Measurements from ENCODE around the gene KRT37.
A peak's percentile ranks its signal among the peaks of the same experiment; 100 is the strongest.
"Not testable (repeated sequence)": the region's sequence is repeated elsewhere in the genome, so short reads cannot be mapped to it uniquely, and the experiment has no call there.

Gene KRT37

GRCh38 chr17:41415833-41416335 is 8.5 kb downstream of the KRT37 start:
- in situ Hi-C loops (cut with HindIII; ENCODE audit: low pct_ligation_motif_present, low pct_unique_long_range_greater_than_20kb, low sequenced_read_pairs), result no loop called here

GRCh38 chr17:41415411-41415810 is 9.0 kb downstream of the KRT37 start:
- no peak for DNase-seq
- in situ Hi-C loops (cut with HindIII; ENCODE audit: low pct_ligation_motif_present, low pct_unique_long_range_greater_than_20kb, low sequenced_read_pairs), result no loop called here

More at GRCh38 chr17:41415833-41416335, 8.5 kb downstream of the KRT37 start:
- DNase-seq, result peak; percentile 61

GRCh38 chr17:41413982-41414381 is 10.4 kb downstream of the KRT37 start:
- DNase-seq, result peak; percentile 15
- in situ Hi-C loops (cut with HindIII; ENCODE audit: low pct_ligation_motif_present, low pct_unique_long_range_greater_than_20kb, low sequenced_read_pairs), result no loop called here

- in situ Hi-C loops (cut with HindIII; ENCODE audit: low pct_ligation_motif_present, low pct_unique_long_range_greater_than_20kb, low sequenced_read_pairs), result no loop called here
- DNase-seq, result no peak
These were observed 10.9 kb downstream of the KRT37 start for GRCh38 chr17:41413353-41413957.

- DNase-seq, result no peak
- in situ Hi-C loops (cut with HindIII; ENCODE audit: low pct_ligation_motif_present, low pct_unique_long_range_greater_than_20kb, low sequenced_read_pairs), result no loop called here
These were observed 13.1 kb downstream of the KRT37 start for GRCh38 chr17:41411072-41411840.

- in situ Hi-C loops (cut with HindIII; ENCODE audit: low pct_ligation_motif_present, low pct_unique_long_range_greater_than_20kb, low sequenced_read_pairs), result no loop called here
- DNase-seq, result no peak
These were observed 17.2 kb downstream of the KRT37 start for GRCh38 chr17:41407226-41407625.

GRCh38 chr17:41406205-41406604 is 18.2 kb downstream of the KRT37 start:
- DNase-seq, result no peak
- in situ Hi-C loops (cut with HindIII; ENCODE audit: low pct_ligation_motif_present, low pct_unique_long_range_greater_than_20kb, low sequenced_read_pairs), result no loop called here

- peak; percentile 86 for DNase-seq
These were observed 20.2 kb downstream of the KRT37 start for GRCh38 chr17:41404024-41404671.

GRCh38 chr17:41403404-41404023 is 20.9 kb downstream of the KRT37 start:
- in situ Hi-C loops (cut with HindIII; ENCODE audit: low pct_ligation_motif_present, low pct_unique_long_range_greater_than_20kb, low sequenced_read_pairs), result no loop called here
- DNase-seq, result no peak

More at GRCh38 chr17:41404024-41404671, 20.2 kb downstream of the KRT37 start:
- in situ Hi-C loops (cut with HindIII; ENCODE audit: low pct_ligation_motif_present, low pct_unique_long_range_greater_than_20kb, low sequenced_read_pairs), result no loop called here

- no peak for DNase-seq
- in situ Hi-C loops (cut with HindIII; ENCODE audit: low pct_ligation_motif_present, low pct_unique_long_range_greater_than_20kb, low sequenced_read_pairs), result no loop called here
These were observed 22.2 kb downstream of the KRT37 start for GRCh38 chr17:41402161-41402560.

- in situ Hi-C loops (cut with HindIII; ENCODE audit: low pct_ligation_motif_present, low pct_unique_long_range_greater_than_20kb, low sequenced_read_pairs), result no loop called here
These were observed 27.3 kb downstream of the KRT37 start, which contains the start of gene KRT31 for GRCh38 chr17:41396996-41397660. Gene KRT31, minus strand, starts transcription at chr17:41397608. Its CDS starts 69 bp downstream, at chr17:41397539.

GRCh38 chr17:41396340-41396739 is 28.0 kb downstream of the KRT37 start:
- no peak for DNase-seq
- in situ Hi-C loops (cut with HindIII; ENCODE audit: low pct_ligation_motif_present, low pct_unique_long_range_greater_than_20kb, low sequenced_read_pairs), result no loop called here

More at GRCh38 chr17:41396996-41397660, 27.3 kb downstream of the KRT37 start, which contains the start of gene KRT31:
- DNase-seq, result no peak

GRCh38 chr17:41395611-41396010 is 28.8 kb downstream of the KRT37 start:
- no peak for DNase-seq
- in situ Hi-C loops (cut with HindIII; ENCODE audit: low pct_ligation_motif_present, low pct_unique_long_range_greater_than_20kb, low sequenced_read_pairs), result no loop called here

GRCh38 chr17:41395044-41395443 is 29.3 kb downstream of the KRT37 start:
- in situ Hi-C loops (cut with HindIII; ENCODE audit: low pct_ligation_motif_present, low pct_unique_long_range_greater_than_20kb, low sequenced_read_pairs), result not testable (repeated sequence)

GRCh38 chr17:41394254-41394996 is 30.0 kb downstream of the KRT37 start:
- no peak for DNase-seq
- in situ Hi-C loops (cut with HindIII; ENCODE audit: low pct_ligation_motif_present, low pct_unique_long_range_greater_than_20kb, low sequenced_read_pairs), result no loop called here

More at GRCh38 chr17:41395044-41395443, 29.3 kb downstream of the KRT37 start:
- DNase-seq, result not testable (repeated sequence)

- in situ Hi-C loops (cut with HindIII; ENCODE audit: low pct_ligation_motif_present, low pct_unique_long_range_greater_than_20kb, low sequenced_read_pairs), result no loop called here
- DNase-seq, result no peak
These were observed 30.6 kb downstream of the KRT37 start for GRCh38 chr17:41393826-41394225.

GRCh38 chr17:41393294-41393693 is 31.1 kb downstream of the KRT37 start:
- DNase-seq, result no peak
- in situ Hi-C loops (cut with HindIII; ENCODE audit: low pct_ligation_motif_present, low pct_unique_long_range_greater_than_20kb, low sequenced_read_pairs), result no loop called here

GRCh38 chr17:41392278-41392677 is 32.1 kb downstream of the KRT37 start:
- DNase-seq, result no peak
- in situ Hi-C loops (cut with HindIII; ENCODE audit: low pct_ligation_motif_present, low pct_unique_long_range_greater_than_20kb, low sequenced_read_pairs), result no loop called here

All from ACHN (cell line).